Peyer's patch (tissue), 4 donors: ENCODE measurements around the gene RASA3.
"Not testable (repeated sequence)": the region's sequence is repeated elsewhere in the genome, so short reads cannot be mapped to it uniquely, and the experiment has no call there.

Experiments
- POLR2A ChIP-seq, 2 donors: fragments of 450-650 bp; IDR thresholded peaks; one replicate each; pipeline ENCODE4 v1.5.1; 2017; ENCODE audit warnings: antibody characterized with exemption in 2 of 2, mild to moderate bottlenecking in 2 of 2, moderate library complexity in 2 of 2
- TF ChIP-seq, protein P1 (sequence below), 6 experiments: fragments of 450-650 bp in 4 of 6; fragments of 200-600 bp in 2 of 6; sonication (generic) in 1 of 6; IDR thresholded peaks; one replicate each; pipeline ENCODE4 v1.5.1; 2017 to 2019; ENCODE audit warnings: antibody characterized with exemption in 6 of 6, mild to moderate bottlenecking in 3 of 6, moderate library complexity in 1 of 6

DNA sequence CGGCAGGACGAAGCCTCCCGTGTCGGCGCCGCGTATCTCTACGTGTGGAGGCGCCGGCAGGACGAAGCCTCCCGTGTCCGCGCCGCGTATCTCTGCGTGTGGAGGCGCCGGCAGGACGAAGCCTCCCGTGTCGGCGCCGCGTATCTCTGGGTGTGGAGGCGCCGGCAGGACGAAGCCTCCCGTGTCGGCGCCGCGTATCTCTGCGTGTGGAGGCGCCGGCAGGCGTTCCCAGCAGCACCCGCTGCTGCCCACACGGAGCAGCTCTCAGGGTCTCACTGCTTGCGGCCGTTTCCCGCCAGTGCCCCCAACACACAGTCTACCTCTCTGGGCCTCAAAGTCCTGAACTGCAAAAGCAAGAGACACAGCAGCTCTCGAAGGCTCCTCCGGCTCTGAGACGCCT is 56.6 kb downstream of the RASA3 start:
- not testable (repeated sequence) for TF ChIP-seq POLR2A (IDR thresholded peaks at IDR 0.05)
- TF ChIP-seq, protein P1, sequence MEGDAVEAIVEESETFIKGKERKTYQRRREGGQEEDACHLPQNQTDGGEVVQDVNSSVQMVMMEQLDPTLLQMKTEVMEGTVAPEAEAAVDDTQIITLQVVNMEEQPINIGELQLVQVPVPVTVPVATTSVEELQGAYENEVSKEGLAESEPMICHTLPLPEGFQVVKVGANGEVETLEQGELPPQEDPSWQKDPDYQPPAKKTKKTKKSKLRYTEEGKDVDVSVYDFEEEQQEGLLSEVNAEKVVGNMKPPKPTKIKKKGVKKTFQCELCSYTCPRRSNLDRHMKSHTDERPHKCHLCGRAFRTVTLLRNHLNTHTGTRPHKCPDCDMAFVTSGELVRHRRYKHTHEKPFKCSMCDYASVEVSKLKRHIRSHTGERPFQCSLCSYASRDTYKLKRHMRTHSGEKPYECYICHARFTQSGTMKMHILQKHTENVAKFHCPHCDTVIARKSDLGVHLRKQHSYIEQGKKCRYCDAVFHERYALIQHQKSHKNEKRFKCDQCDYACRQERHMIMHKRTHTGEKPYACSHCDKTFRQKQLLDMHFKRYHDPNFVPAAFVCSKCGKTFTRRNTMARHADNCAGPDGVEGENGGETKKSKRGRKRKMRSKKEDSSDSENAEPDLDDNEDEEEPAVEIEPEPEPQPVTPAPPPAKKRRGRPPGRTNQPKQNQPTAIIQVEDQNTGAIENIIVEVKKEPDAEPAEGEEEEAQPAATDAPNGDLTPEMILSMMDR (IDR thresholded peaks at IDR 0.05), result not testable (repeated sequence)
